Activated naive CD4-positive, alpha-beta T cell treated with anti-CD3 and anti-CD28 coated beads, Interleukin-2, amount 50 U/mL, for 24 hours (primary cell): ENCODE results near the gene PWP2.

ENCODE experiments used
- H3K27ac Mint-ChIP-seq: one replicate; pipeline ENCODE4 v1.8.0; 2021; ENCODE audit warnings: mild to moderate bottlenecking, mixed read lengths
- H3K27me3 Mint-ChIP-seq: one replicate; pipeline ENCODE4 v1.8.0; 2021; ENCODE audit warnings: mixed read lengths
- H3K36me3 Mint-ChIP-seq: one replicate; pipeline ENCODE4 v1.8.0; 2021; ENCODE audit warnings: mixed read lengths
- H3K4me1 Mint-ChIP-seq: one replicate; pipeline ENCODE4 v1.8.0; 2021; ENCODE audit warnings: mixed read lengths
- H3K4me3 Mint-ChIP-seq: one replicate; pipeline ENCODE4 v1.8.0; 2021; ENCODE audit warnings: mild to moderate bottlenecking, mixed read lengths
- H3K9me3 Mint-ChIP-seq: one replicate; pipeline ENCODE4 v1.8.0; 2021; ENCODE audit warnings: mixed read lengths

The PWP2 gene

DNA sequence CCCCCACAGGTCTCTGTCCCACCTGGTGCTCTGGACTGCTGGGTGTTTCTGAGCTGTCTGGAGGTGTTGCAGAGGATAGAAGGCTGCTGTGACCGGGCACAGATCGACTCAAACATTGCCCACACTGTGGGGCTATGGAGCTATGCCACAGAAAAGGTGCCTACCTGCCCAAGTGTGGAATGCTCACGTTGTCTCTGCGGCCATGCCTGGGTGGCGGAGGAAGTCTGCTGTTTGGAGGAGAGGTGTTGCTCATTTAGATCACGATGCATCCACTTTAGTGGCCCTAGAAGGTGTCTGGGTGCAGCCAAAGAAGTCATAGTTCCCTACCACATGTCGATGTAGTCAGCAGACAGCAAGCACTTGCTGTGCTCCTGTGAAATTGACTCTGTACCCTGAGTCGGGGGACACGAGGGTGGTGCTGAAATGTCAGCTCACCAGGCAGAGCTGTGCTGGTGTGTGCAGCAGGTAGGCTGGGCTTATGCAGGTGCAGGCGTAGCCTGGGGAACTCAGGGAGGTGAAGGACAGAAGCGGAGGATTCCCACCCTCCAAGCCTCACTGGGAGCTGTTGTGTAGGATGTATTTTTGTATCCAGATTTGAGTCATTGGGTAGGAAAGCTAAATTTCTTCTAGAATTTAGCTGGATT lies 32.8 kb upstream of the PWP2 start:
- Mint-ChIP-seq H3K4me1 (peaks cover 41% of the 10 kb centered on the region), H3K27me3 (no peaks in the 10 kb centered on the region), H3K36me3 (peaks cover 23% of the 10 kb centered on the region)

DNA sequence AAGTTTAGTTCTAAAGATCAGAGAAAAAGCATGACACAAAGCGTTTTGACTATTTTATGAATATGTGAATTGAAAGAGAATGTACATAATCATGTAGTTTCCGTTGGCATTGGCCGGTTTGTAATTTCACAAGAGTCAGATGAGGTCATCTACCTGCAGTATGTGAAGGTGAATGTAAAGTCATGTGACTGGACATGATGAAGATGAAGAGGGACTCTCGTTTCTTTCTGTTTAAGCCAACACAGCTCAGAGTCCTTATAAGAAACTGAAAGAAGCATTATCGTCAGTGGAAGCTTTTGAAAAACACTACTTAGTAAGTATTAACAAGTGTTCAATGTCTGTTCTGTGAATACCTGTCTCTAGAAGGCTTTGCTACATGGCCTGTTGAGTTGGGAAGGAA lies 30.9 kb upstream of the PWP2 start:
- H3K4me3 Mint-ChIP-seq, result no peak overlapping the region
- peaks cover 51% of the 10 kb centered on the region for H3K4me1 Mint-ChIP-seq
- peaks cover 23% of the 10 kb centered on the region for H3K36me3 Mint-ChIP-seq
- peak overlapping the region; percentile 36 for H3K27ac Mint-ChIP-seq
- no peaks in the 10 kb centered on the region for H3K9me3 Mint-ChIP-seq
- no peaks in the 10 kb centered on the region for H3K27me3 Mint-ChIP-seq

More for the DNA sequence above, 32.8 kb upstream of the PWP2 start:
- H3K4me3 Mint-ChIP-seq, result no peak overlapping the region
- no peaks in the 10 kb centered on the region for H3K9me3 Mint-ChIP-seq
- no peak overlapping the region for H3K27ac Mint-ChIP-seq

- no peak overlapping the region for H3K4me3 Mint-ChIP-seq
These were observed 28.7 kb upstream of the PWP2 start for GRCh38 chr21:44078411-44078981.

GRCh38 chr21:44079446-44079845 lies 27.8 kb upstream of the PWP2 start:
- no peak overlapping the region for H3K27ac Mint-ChIP-seq
- no peak overlapping the region for H3K4me3 Mint-ChIP-seq
- no peaks in the 10 kb centered on the region for H3K27me3 Mint-ChIP-seq
- no peaks in the 10 kb centered on the region for H3K9me3 Mint-ChIP-seq
- H3K4me1 Mint-ChIP-seq, result peaks cover 75% of the 10 kb centered on the region
- H3K36me3 Mint-ChIP-seq, result peaks cover 35% of the 10 kb centered on the region

More at GRCh38 chr21:44078411-44078981, 28.7 kb upstream of the PWP2 start:
- Mint-ChIP-seq H3K27ac (peak overlapping the region; percentile 84), H3K27me3 (no peaks in the 10 kb centered on the region), H3K36me3 (peaks cover 34% of the 10 kb centered on the region), H3K4me1 (peaks cover 67% of the 10 kb centered on the region), H3K9me3 (no peaks in the 10 kb centered on the region)

DNA sequence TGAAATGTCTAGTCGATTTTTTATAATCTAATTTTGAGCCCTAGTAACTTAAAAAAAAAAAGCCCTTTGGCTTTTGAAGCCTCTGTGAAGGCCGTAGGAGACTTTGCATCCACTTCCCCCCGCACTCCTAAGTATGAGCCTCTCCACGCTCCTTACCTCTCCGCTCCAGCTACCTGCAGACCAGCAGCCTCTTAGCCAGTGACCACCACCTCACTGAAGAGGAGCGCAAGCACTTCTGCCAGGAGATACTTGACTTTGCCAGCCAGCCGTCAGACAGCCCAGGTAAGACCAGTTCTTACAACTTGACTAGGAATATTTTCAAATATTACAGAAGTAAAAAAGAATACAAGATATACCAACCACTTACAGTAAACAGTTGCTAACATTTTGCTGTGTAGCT lies 27.4 kb upstream of the PWP2 start:
- Mint-ChIP-seq H3K27me3 (no peaks in the 10 kb centered on the region), H3K4me1 (peaks cover 77% of the 10 kb centered on the region), H3K27ac (peak overlapping the region; percentile 93), H3K9me3 (no peaks in the 10 kb centered on the region), H3K4me3 (no peak overlapping the region), H3K36me3 (peaks cover 35% of the 10 kb centered on the region)

DNA sequence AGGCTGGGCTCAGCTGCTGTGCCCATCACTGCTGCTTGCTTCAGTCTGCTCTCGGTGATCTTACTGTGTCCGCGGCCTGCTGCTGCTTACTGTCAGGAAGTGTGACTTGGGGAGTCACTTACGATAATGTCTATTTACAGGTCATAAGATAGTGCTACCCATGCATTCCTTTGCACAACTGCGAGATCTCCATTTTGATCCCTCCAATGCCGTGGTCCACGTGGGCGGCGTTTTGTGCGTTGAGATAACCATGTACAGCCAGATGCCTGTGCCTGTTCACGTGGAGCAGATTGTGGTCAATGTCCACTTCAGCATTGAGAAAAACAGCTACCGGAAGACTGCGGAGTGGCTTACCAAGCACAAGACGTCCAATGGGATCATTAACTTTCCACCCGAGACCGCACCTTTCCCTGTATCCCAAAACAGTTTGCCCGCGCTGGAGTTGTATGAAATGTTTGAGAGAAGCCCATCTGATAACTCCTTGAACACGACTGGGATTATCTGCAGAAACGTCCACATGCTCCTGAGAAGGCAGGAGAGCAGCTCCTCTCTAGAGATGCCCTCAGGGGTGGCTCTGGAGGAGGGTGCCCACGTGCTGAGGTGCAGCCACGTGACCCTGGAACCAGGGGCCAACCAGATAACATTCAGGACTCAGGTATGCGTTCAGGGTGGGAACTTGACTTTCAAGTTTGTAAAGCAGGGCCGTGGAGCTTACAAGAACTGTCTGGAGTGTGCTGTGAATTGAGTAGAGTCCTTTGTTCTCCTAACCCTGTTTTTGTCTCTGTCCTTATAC lies 24.4 kb upstream of the PWP2 start:
- Mint-ChIP-seq H3K4me1 (peaks cover 96% of the 10 kb centered on the region), H3K9me3 (no peaks in the 10 kb centered on the region), H3K27me3 (no peaks in the 10 kb centered on the region), H3K36me3 (peaks cover 29% of the 10 kb centered on the region), H3K27ac (peak overlapping the region; percentile 97), H3K4me3 (peak overlapping the region; percentile 80)

DNA sequence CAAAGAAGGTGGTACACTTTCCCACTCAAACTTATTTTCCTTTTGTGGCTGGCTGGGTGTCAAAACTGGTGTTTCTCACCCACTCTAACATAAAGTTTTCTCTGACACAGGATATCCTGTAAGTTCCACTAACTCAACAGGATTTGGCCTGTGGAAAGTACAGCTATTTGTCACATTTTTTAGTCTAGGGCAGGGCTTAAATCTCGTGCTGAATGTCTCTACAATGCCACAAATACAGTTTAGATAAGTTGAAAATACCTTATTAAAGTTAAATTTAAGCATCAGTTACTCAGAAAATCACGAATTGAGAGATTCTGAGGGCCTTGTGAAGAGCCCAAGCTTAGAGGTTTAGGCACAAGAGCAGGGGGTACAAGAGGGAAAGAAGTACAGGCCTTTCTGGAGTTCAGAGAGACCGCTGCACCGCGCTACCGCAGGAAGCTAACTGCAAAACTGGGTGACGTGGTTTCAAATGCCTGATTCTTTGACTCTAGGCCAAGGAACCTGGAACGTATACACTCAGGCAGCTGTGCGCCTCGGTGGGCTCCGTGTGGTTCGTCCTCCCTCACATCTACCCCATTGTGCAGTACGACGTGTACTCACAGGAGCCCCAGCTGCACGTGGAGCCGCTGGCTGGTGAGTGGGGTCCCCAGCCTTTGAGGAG lies 23.4 kb upstream of the PWP2 start:
- Mint-ChIP-seq H3K36me3 (peaks cover 30% of the 10 kb centered on the region), H3K27ac (peak overlapping the region; percentile 97), H3K4me3 (peak overlapping the region; percentile 80), H3K4me1 (peaks cover 95% of the 10 kb centered on the region), H3K27me3 (no peaks in the 10 kb centered on the region), H3K9me3 (no peaks in the 10 kb centered on the region)

DNA sequence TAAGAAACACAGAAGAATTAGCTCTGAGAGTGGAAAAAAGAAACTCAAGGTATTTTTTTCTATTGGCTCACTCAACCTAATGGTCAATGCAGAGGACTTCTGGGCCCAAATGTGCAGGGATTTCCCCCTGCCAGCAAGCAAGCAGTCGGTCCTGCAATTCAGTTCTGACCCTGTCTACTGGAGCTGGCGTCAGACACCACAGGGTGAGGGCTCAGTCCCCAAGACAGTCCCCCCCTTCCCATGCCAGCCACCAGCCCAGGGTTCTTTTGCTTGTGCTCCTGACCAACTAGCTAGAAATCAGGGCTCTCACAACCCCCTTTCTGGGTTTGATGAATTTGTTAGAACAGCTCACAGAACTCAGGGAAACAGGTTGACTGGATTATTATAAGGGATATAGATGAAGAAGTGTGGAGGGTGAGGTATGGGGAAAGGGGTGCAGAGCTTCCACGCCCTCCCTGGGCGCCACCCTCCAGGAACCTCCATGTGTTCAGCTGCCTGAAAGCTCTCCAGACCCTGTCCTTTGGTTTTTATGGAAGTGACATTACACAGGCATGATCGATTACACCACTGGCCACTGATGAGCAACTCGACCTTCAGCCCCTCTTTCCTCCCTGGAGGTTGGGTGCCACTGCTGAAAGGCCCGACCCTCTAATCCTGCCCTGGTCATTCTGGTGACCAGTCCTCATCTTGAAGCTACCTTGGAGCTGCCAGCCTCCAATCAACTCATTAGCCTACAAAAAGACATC lies 22.5 kb upstream of the PWP2 start:
- peaks cover 31% of the 10 kb centered on the region for H3K36me3 Mint-ChIP-seq
- no peaks in the 10 kb centered on the region for H3K9me3 Mint-ChIP-seq
- H3K27me3 Mint-ChIP-seq, result no peaks in the 10 kb centered on the region
- peak overlapping the region; percentile 97 for H3K27ac Mint-ChIP-seq
- H3K4me3 Mint-ChIP-seq, result peak overlapping the region; percentile 80
- H3K4me1 Mint-ChIP-seq, result peaks cover 98% of the 10 kb centered on the region

DNA sequence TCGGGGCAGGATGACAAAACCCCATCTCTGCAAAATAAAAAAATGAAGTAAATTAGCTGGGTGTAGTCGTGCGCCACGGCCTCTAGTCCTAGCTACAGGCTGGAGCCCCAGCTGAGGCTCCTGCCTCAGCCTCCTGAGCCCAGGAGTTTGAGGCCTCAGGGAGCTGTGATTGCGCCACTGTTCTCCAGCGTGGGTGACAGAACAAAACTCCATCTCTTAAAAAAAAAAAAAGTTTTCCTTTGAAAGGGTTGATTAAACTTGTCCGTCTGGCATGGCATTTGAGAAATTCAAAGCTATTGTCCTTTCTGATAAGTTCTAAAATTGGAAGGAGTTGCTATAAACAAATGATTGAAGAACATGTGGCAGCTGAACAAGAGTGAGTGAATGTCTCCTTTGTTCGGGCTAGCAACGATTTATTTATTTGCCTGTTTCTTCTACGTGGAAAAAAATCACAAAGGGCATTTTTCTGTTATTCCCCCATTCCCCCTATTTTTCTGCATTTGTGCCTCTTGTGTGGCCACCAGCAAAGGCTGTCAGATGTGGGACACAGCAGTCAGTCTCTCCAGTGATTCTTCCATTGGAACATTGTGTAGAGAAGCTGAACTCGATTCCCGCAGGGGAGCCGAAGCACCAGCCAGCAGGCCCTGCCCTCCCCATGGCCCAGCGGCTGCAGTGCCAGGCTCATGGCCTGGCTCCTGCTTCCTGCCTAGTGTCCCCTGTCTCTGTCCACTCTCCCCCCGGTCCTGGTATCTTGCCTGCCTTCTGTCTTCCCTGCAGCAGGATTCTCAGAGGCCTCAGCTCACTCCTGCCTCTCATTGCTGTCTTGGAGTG lies 21.5 kb upstream of the PWP2 start:
- no peaks in the 10 kb centered on the region for H3K27me3 Mint-ChIP-seq
- peaks cover 28% of the 10 kb centered on the region for H3K36me3 Mint-ChIP-seq
- peaks cover 98% of the 10 kb centered on the region for H3K4me1 Mint-ChIP-seq
- no peaks in the 10 kb centered on the region for H3K9me3 Mint-ChIP-seq
- peak overlapping the region; percentile 97 for H3K27ac Mint-ChIP-seq
- peak overlapping the region; percentile 80 for H3K4me3 Mint-ChIP-seq

GRCh38 chr21:44086636-44087425 lies 20.4 kb upstream of the PWP2 start:
- peak overlapping the region; percentile 97 for H3K27ac Mint-ChIP-seq
- no peaks in the 10 kb centered on the region for H3K9me3 Mint-ChIP-seq
- H3K36me3 Mint-ChIP-seq, result peaks cover 25% of the 10 kb centered on the region
- H3K27me3 Mint-ChIP-seq, result no peaks in the 10 kb centered on the region
- peaks cover 88% of the 10 kb centered on the region for H3K4me1 Mint-ChIP-seq
- H3K4me3 Mint-ChIP-seq, result peak overlapping the region; percentile 80

GRCh38 chr21:44087426-44088400 lies 19.5 kb upstream of the PWP2 start:
- no peaks in the 10 kb centered on the region for H3K27me3 Mint-ChIP-seq
- peak overlapping the region; percentile 62 for H3K4me3 Mint-ChIP-seq
- no peaks in the 10 kb centered on the region for H3K9me3 Mint-ChIP-seq
- H3K4me1 Mint-ChIP-seq, result peaks cover 80% of the 10 kb centered on the region
- H3K27ac Mint-ChIP-seq, result peak overlapping the region; percentile 97
- H3K36me3 Mint-ChIP-seq, result peaks cover 21% of the 10 kb centered on the region

DNA sequence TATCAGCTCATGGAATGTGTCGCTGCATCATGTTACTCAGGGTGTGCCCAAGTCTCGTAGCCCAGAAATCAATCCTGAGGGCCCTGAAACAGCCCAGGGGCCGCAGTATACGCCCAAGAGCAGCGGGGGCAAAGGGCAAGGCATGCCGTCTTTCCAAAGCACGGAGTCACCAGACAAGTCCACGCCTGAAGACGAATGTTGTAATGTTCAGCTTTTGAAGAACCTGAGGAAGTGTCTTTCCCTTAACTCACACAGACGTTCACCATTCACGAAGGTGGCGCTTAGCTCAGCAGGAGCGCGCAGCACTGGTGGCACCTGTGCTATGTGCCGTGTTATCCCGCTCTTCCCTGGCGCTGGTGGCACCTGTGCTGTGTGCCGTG lies 18.8 kb upstream of the PWP2 start:
- no peaks in the 10 kb centered on the region for H3K27me3 Mint-ChIP-seq
- peaks cover 15% of the 10 kb centered on the region for H3K36me3 Mint-ChIP-seq
- no peaks in the 10 kb centered on the region for H3K9me3 Mint-ChIP-seq
- H3K4me3 Mint-ChIP-seq, result peak overlapping the region; percentile 60
- peak overlapping the region; percentile 97 for H3K27ac Mint-ChIP-seq
- H3K4me1 Mint-ChIP-seq, result peaks cover 73% of the 10 kb centered on the region
